Measurements from ENCODE around the gene DDT.

- TF ChIP-seq EZH2 (IDR thresholded peaks at IDR 0.05; ENCODE audit: insufficient read depth, poor library complexity, severe bottlenecking) (no peak), EZH2phosphoT487 (IDR thresholded peaks at IDR 0.05; ENCODE audit: insufficient read depth, low read depth) (no peak)
Measured at GRCh38 chr22:24008381-24009226, 34.4 kb upstream of the DDT start.

Data from GM23248 (cell line).